Measurements from ENCODE around the gene TTC23. TPM values are rescaled to one million over a fixed set of nuclear protein-coding genes. Genes with fewer than 3 reads are reported as not detected.

TTC23 gene
- polyA plus RNA-seq, 1 donor (not counting 4 experiments of a cell fraction or from before 2014, with no cell fraction given): 6.7 TPM

- Histone ChIP-seq H3K4me1 (ENCODE audit: control insufficient read depth, extremely low read depth, insufficient read depth, low read length) (peaks cover 15% of the 10 kb centered on the region), H3K9me3 (ENCODE audit: control insufficient read depth, low read depth, low read length) (no peaks in the 10 kb centered on the region), H3K9me1 (ENCODE audit: control insufficient read depth, extremely low read depth, insufficient read depth, low read length) (no peaks in the 10 kb centered on the region), H3K4me3 (ENCODE audit: control insufficient read depth in 2 of 3, extremely low read depth in 1 of 3, insufficient read depth in 2 of 3, low read depth in 1 of 3, low read length in 3 of 3) (no peak overlapping the region), H3K4me2 (ENCODE audit: control insufficient read depth, extremely low read depth, insufficient read depth, low read depth, low read length) (no peak overlapping the region), H3K27ac (ENCODE audit: control insufficient read depth, insufficient read depth, low read length) (no peak overlapping the region), H4K20me1 (ENCODE audit: control insufficient read depth, extremely low read depth, insufficient read depth, low read length) (no peaks in the 10 kb centered on the region), H3K36me3 (ENCODE audit: control insufficient read depth in 2 of 2, extremely low read depth in 1 of 2, insufficient read depth in 2 of 2, low read length in 2 of 2) (no peaks in the 10 kb centered on the region), H2AFZ (ENCODE audit: control insufficient read depth, low read length) (no peak overlapping the region), H3K79me2 (ENCODE audit: control insufficient read depth, insufficient read depth, low read length) (no peaks in the 10 kb centered on the region), H3K9ac (ENCODE audit: control insufficient read depth, extremely low read depth, insufficient read depth, low read length) (no peak overlapping the region), H3K27me3 (ENCODE audit: control insufficient read depth, extremely low read depth, insufficient read depth, low read length) (no peaks in the 10 kb centered on the region)
- TF ChIP-seq, protein P1, sequence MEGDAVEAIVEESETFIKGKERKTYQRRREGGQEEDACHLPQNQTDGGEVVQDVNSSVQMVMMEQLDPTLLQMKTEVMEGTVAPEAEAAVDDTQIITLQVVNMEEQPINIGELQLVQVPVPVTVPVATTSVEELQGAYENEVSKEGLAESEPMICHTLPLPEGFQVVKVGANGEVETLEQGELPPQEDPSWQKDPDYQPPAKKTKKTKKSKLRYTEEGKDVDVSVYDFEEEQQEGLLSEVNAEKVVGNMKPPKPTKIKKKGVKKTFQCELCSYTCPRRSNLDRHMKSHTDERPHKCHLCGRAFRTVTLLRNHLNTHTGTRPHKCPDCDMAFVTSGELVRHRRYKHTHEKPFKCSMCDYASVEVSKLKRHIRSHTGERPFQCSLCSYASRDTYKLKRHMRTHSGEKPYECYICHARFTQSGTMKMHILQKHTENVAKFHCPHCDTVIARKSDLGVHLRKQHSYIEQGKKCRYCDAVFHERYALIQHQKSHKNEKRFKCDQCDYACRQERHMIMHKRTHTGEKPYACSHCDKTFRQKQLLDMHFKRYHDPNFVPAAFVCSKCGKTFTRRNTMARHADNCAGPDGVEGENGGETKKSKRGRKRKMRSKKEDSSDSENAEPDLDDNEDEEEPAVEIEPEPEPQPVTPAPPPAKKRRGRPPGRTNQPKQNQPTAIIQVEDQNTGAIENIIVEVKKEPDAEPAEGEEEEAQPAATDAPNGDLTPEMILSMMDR (optimal IDR thresholded peaks at IDR 0.05 in 1 of 3, IDR thresholded peaks at IDR 0.05 in 1 of 3, conservative IDR thresholded peaks at IDR 0.05 in 1 of 3; ENCODE audit: extremely low read depth in 1 of 3, insufficient read depth in 2 of 3, low read length in 3 of 3): no peak
- TF ChIP-seq EZH2 (IDR thresholded peaks at IDR 0.05; ENCODE audit: low read length): no peak
- no peak for FAIRE-seq
- DNase-seq (ENCODE audit: low read depth, low spot score): no peak
- dilution Hi-C loops (cut with MboI; ENCODE audit: extremely low pct_ligation_motif_present, low sequenced_read_pairs): no loop called here
Measured at GRCh38 chr15:99282121-99282520, 32.7 kb upstream of the TTC23 start.

- no peak for DNase-seq (ENCODE audit: low read depth, low spot score)
- Histone ChIP-seq H3K36me3 (ENCODE audit: control insufficient read depth in 2 of 2, extremely low read depth in 1 of 2, insufficient read depth in 2 of 2, low read length in 2 of 2) (no peaks in the 10 kb centered on the region), H2AFZ (ENCODE audit: control insufficient read depth, low read length) (no peak overlapping the region), H3K27ac (ENCODE audit: control insufficient read depth, insufficient read depth, low read length) (no peak overlapping the region), H4K20me1 (ENCODE audit: control insufficient read depth, extremely low read depth, insufficient read depth, low read length) (no peaks in the 10 kb centered on the region), H3K9me3 (ENCODE audit: control insufficient read depth, low read depth, low read length) (no peaks in the 10 kb centered on the region), H3K4me1 (ENCODE audit: control insufficient read depth, extremely low read depth, insufficient read depth, low read length) (peaks cover 15% of the 10 kb centered on the region), H3K4me3 (ENCODE audit: control insufficient read depth in 2 of 3, extremely low read depth in 1 of 3, insufficient read depth in 2 of 3, low read depth in 1 of 3, low read length in 3 of 3) (no peak overlapping the region), H3K27me3 (ENCODE audit: control insufficient read depth, extremely low read depth, insufficient read depth, low read length) (no peaks in the 10 kb centered on the region), H3K4me2 (ENCODE audit: control insufficient read depth, extremely low read depth, insufficient read depth, low read depth, low read length) (no peak overlapping the region), H3K9me1 (ENCODE audit: control insufficient read depth, extremely low read depth, insufficient read depth, low read length) (no peaks in the 10 kb centered on the region), H3K79me2 (ENCODE audit: control insufficient read depth, insufficient read depth, low read length) (no peaks in the 10 kb centered on the region), H3K9ac (ENCODE audit: control insufficient read depth, extremely low read depth, insufficient read depth, low read length) (no peak overlapping the region)
- no peak for TF ChIP-seq EZH2 (IDR thresholded peaks at IDR 0.05; ENCODE audit: low read length)
- TF ChIP-seq, protein P1 (optimal IDR thresholded peaks at IDR 0.05 in 1 of 3, IDR thresholded peaks at IDR 0.05 in 1 of 3, conservative IDR thresholded peaks at IDR 0.05 in 1 of 3; ENCODE audit: extremely low read depth in 1 of 3, insufficient read depth in 2 of 3, low read length in 3 of 3): no peak
- dilution Hi-C loops (cut with MboI; ENCODE audit: extremely low pct_ligation_motif_present, low sequenced_read_pairs): no loop called here
- no peak for FAIRE-seq
Measured at GRCh38 chr15:99279827-99280226, 30.4 kb upstream of the TTC23 start.
